HepG2 (cell line): ENCODE results near the gene CCNJL. TPM values are rescaled to one million over a fixed set of nuclear protein-coding genes. Genes with fewer than 3 reads are reported as not detected.

Source experiments
- CBX5 ChIP-seq: sonication (generic); formaldehyde crosslinking; IDR thresholded peaks from 2 replicates; pipeline ENCODE4 v1.4.0; 2020; ENCODE audit warnings: missing genetic modification reagents, borderline replicate concordance
- GABPB1 ChIP-seq: IDR thresholded peaks from 2 replicates; pipeline ENCODE4 v1.6.1; 2016; ENCODE audit warnings: mild to moderate bottlenecking, missing genetic modification reagents, moderate library complexity, missing compliant biosample characterization
- HDAC1 ChIP-seq: sonication (generic); formaldehyde crosslinking; IDR thresholded peaks from 2 replicates; pipeline ENCODE4 v1.5.1; 2020; ENCODE audit warnings: mild to moderate bottlenecking, missing genetic modification reagents
- HIC2 ChIP-seq: sonication (generic); formaldehyde crosslinking; IDR thresholded peaks from 2 replicates; pipeline ENCODE4 v1.9.0; 2022; ENCODE audit warnings: low read depth, missing genetic modification reagents
- REXO4 ChIP-seq: sonication (generic); formaldehyde crosslinking; IDR thresholded peaks from 2 replicates; pipeline ENCODE4 v1.8.0; 2022; ENCODE audit warnings: missing genetic modification reagents, mild to moderate bottlenecking, borderline replicate concordance
- SAFB2 ChIP-seq: sonication (generic); formaldehyde crosslinking; IDR thresholded peaks from 2 replicates; pipeline ENCODE4 v1.5.1; 2020; ENCODE audit warnings: missing genetic modification reagents, low read depth, mild to moderate bottlenecking, borderline replicate concordance
- SOX13 ChIP-seq, 3 experiments: fragments of 450-650 bp in 1 of 3; sonication (generic) in 1 of 3; formaldehyde crosslinking in 1 of 3; IDR thresholded peaks in 2 of 3; conservative IDR thresholded peaks in 1 of 3; 2 replicates each; pipeline versions ENCODE4 v1.5.0 to v1.6.1; 2016 to 2020; ENCODE audit warnings: antibody characterized with exemption in 1 of 3, mild to moderate bottlenecking in 1 of 3, missing compliant biosample characterization in 1 of 3, missing genetic modification reagents in 1 of 3, moderate library complexity in 1 of 3
- SOX6 ChIP-seq, 2 experiments: fragments of 450-650 bp in 1 of 2; sonication (generic) in 1 of 2; formaldehyde crosslinking in 1 of 2; IDR thresholded peaks; 2 replicates each; pipeline versions ENCODE4 v1.4.0 to v1.6.1; 2017 to 2020; ENCODE audit warnings: antibody characterized with exemption in 1 of 2, mild to moderate bottlenecking in 1 of 2, missing genetic modification reagents in 1 of 2
- XRCC5 ChIP-seq: fragments of 200-400 bp; formaldehyde crosslinking; optimal IDR thresholded peaks from 2 replicates; pipeline ENCODE3; 2017; ENCODE audit warnings: mild to moderate bottlenecking, low read length
- ZFP36 ChIP-seq: fragments of 150-350 bp; IDR thresholded peaks from 2 replicates; pipeline ENCODE4 v1.6.1; 2018; ENCODE audit warnings: borderline replicate concordance, low read length, low read depth; ENCODE audit not compliant: partially characterized antibody
- ZNF124 ChIP-seq: sonication (generic); formaldehyde crosslinking; IDR thresholded peaks from 2 replicates; pipeline ENCODE4 v1.4.0; 2020; ENCODE audit warnings: missing genetic modification reagents
- ZNF44 ChIP-seq: sonication (generic); formaldehyde crosslinking; IDR thresholded peaks from 2 replicates; pipeline ENCODE4 v1.5.1; 2020; ENCODE audit warnings: mild to moderate bottlenecking, missing genetic modification reagents
- ZNF576 ChIP-seq: sonication (generic); formaldehyde crosslinking; IDR thresholded peaks from 2 replicates; pipeline ENCODE4 v1.4.0; 2020; ENCODE audit warnings: mild to moderate bottlenecking, missing genetic modification reagents
- ZNF629 ChIP-seq: sonication (generic); formaldehyde crosslinking; conservative IDR thresholded peaks from 2 replicates; pipeline ENCODE4 v1.5.0; 2020; ENCODE audit warnings: missing genetic modification reagents
- ZNF780A ChIP-seq: sonication (generic); formaldehyde crosslinking; IDR thresholded peaks from 2 replicates; pipeline ENCODE4 v1.8.0; 2022; ENCODE audit warnings: mild to moderate bottlenecking, missing genetic modification reagents, moderate library complexity
- ZNF781 ChIP-seq: sonication (generic); formaldehyde crosslinking; IDR thresholded peaks from 2 replicates; pipeline ENCODE4 v1.5.1; 2020; ENCODE audit warnings: borderline replicate concordance, mild to moderate bottlenecking, missing genetic modification reagents; ENCODE audit errors: not compliant biosample characterization
- polyA plus RNA-seq, 8 experiments: library from polyadenylated mRNA; depleted of rRNA in 3 of 8; stranded (reverse) in 7 of 8; unstranded in 1 of 8; fragments of >200 nt; fragmentation: Illumina TruSeq in 4 of 8; extraction: Trizol in 4 of 8; gene quantifications; 2 replicates each; pipeline versions ENCODE4 v1.2.1 to v1.2.3, GENCODE V29; 2011 to 2016; ENCODE audit warnings: low read depth in 4 of 8, missing spikeins in 1 of 8, mixed read lengths in 1 of 8; ENCODE audit not compliant: insufficient read depth in 1 of 8
- total RNA-seq, 5 experiments: library from RNA; depleted of rRNA; stranded (reverse); fragments of >200 nt; fragmentation: Illumina TruSeq; extraction: Trizol; gene quantifications; 2 replicates each; pipeline ENCODE4 v1.2.3, GENCODE V29; 2016; ENCODE audit warnings: low read depth in 1 of 5

The CCNJL gene
- total and polyA plus RNA-seq, 2 of the 13 experiments (the other 11 are each of a cell fraction or from before 2014, with no cell fraction given), result 1.6 to 4.4 TPM

- TF ChIP-seq HIC2 (CRISPR knock-in tag) (peak; percentile 42; the same call in 1 of the 2 replicates), XRCC5 (peak; percentile 69), SOX13 (IDR thresholded peaks at IDR 0.05) (no peak), SOX13 (CRISPR knock-in tag; conservative IDR thresholded peaks at IDR 0.05 in 1 of 2, IDR thresholded peaks at IDR 0.05 in 1 of 2) (peak in 1 of 2 experiments; percentile 22; a peak in 1 of 4 replicates), REXO4 (CRISPR knock-in tag) (no peak), SAFB2 (no peak), ZNF576 (CRISPR knock-in tag) (no peak), ZNF124 (CRISPR knock-in tag) (no peak), HDAC1 (0 out of 2 replicates have a peak, but pooled peaks have one; percentile 23), ZNF780A (CRISPR knock-in tag) (peak; percentile 100), ZNF781 (CRISPR knock-in tag) (no peak), CBX5 (0 out of 2 replicates have a peak, but pooled peaks have one; percentile 35), ZNF629 (CRISPR knock-in tag) (no peak), SOX6 (IDR thresholded peaks at IDR 0.05) (no peak), SOX6 (CRISPR knock-in tag; IDR thresholded peaks at IDR 0.05) (peak; percentile 27; the same call in 1 of the 2 replicates), GABPB1 (CRISPR knock-in tag) (0 out of 2 replicates have a peak, but pooled peaks have one; percentile 13), ZFP36 (peak; percentile 93), ZNF44 (no peak)
Observed at GRCh38 chr5:160287378-160288051, 24.8 kb downstream of the CCNJL start (continued).
